Thyroid gland (tissue), 4 donors: ENCODE measurements around the gene GOLGA6D. TPM values are rescaled to one million over a fixed set of nuclear protein-coding genes. Genes with fewer than 3 reads are reported as not detected.
"Not testable (repeated sequence)": the region's sequence is repeated elsewhere in the genome, so short reads cannot be mapped to it uniquely, and the experiment has no call there.

Source experiments
- DNase-seq, 2 donors: peaks; one replicate each; pipeline ENCODE4 v3.0.0-alpha.2; 2019
- H3K27ac ChIP-seq, 3 donors: fragments of 200-600 bp; sonication (generic); 1 replicate in 2 of 3; 2 replicates in 1 of 3; pipeline ENCODE4 v1.5.1; 2016 to 2019; ENCODE audit warnings: mild to moderate bottlenecking in 1 of 3, moderate library complexity in 1 of 3
- H3K27me3 ChIP-seq: fragments of 200-600 bp; sonication (generic); one replicate; pipeline ENCODE4 v1.5.1; 2019
- H3K36me3 ChIP-seq, 2 donors: fragments of 200-600 bp; sonication (generic); one replicate each; pipeline ENCODE4 v1.5.1; 2016 to 2019
- H3K4me1 ChIP-seq, 2 donors: fragments of 200-600 bp; sonication (generic); one replicate each; pipeline ENCODE4 v1.5.1; 2017 to 2019
- H3K4me3 ChIP-seq, 3 donors: fragments of 200-600 bp; sonication (generic); replicated peaks in 1 of 3; 1 replicate in 2 of 3; 2 replicates in 1 of 3; pipeline ENCODE4 v1.5.1; 2016; ENCODE audit warnings: mild to moderate bottlenecking in 1 of 3
- H3K9me3 ChIP-seq: fragments of 200-600 bp; sonication (generic); one replicate; pipeline ENCODE4 v1.5.1; 2017
- POLR2A ChIP-seq, 2 donors: fragments of 450-650 bp; IDR thresholded peaks; one replicate each; pipeline ENCODE4 v1.6.1; 2017; ENCODE audit warnings: antibody characterized with exemption in 2 of 2, mild to moderate bottlenecking in 2 of 2, moderate library complexity in 1 of 2
- WGBS, 2 donors: methylation state at CpG; one replicate each; pipeline ENCODE4 v1.1.5; 2017; 5-methylcytosine and 5-hydroxymethylcytosine counted together
- intact Hi-C: fragments of 100-400 bp; cut with DNase I; formaldehyde crosslinking; loops from one replicate; pipeline ENCODE4 v1.15.1; 2023
- small RNA-seq: library from RNA; depleted of rRNA; stranded (forward); fragments of <200 nt; gene quantifications from one replicate; pipeline ENCODE3, GENCODE V24; 2016
- total RNA-seq, 4 donors: library from RNA; depleted of rRNA; stranded (reverse); fragments of >200 nt; gene quantifications; one replicate each; pipeline ENCODE4 v1.2.3, GENCODE V29; 2016
- TF ChIP-seq, protein P1 (sequence below), 6 experiments: fragments of 200-600 bp in 3 of 6; fragments of 450-650 bp in 3 of 6; sonication (generic) in 3 of 6; IDR thresholded peaks; one replicate each; pipeline ENCODE4 v1.5.1; 2016 to 2019; ENCODE audit warnings: antibody characterized with exemption in 6 of 6, mild to moderate bottlenecking in 2 of 6, inconsistent platforms in 1 of 6, moderate library complexity in 1 of 6

Gene GOLGA6D
- total RNA-seq, 4 donors from 2014 or later: not detected

DNA sequence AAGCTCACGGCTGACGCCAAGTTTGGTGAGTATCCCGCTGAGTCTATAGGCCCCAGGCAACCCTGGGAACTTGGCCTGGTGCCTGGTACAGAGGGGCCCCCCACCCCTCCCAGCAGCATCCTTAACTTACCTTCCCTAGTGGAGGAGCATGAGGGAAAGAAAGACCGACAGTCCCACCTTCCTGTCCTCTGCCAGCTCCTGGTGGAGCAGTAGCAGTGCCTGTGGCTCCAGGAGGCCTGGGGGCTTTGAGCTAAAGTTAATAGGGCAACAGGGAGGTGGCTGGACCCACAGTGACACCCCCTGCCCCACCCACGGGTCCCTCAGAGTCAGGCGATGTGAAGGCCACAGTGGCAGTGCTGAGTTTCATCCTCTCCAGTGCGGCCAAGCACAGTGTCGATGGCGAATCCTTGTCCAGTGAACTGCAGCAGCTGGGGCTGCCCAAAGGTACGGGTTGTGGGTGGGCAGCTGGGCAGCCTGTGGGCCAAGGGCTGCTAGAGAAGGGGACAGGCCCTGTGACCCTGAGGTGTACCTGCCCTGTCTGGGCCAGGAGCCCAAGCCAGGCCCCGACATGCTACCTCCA lies 56.1 kb downstream of the GOLGA6D start:
- Histone ChIP-seq H3K4me1 (peaks cover 8 to 14% of the 10 kb centered on the region in 2 donors), H3K4me3 (no peak overlapping the region), H3K36me3 (no peaks in the 10 kb centered on the region), H3K27ac (no peak overlapping the region), H3K27me3 (no peaks in the 10 kb centered on the region), H3K9me3 (no peaks in the 10 kb centered on the region)
- intact Hi-C loops: no loop called here
- 78 to 94% methylated on average over 5 to 10 of the region's 11 CpGs for WGBS, 2 donors
- no peak for DNase-seq
- TF ChIP-seq, protein P1, sequence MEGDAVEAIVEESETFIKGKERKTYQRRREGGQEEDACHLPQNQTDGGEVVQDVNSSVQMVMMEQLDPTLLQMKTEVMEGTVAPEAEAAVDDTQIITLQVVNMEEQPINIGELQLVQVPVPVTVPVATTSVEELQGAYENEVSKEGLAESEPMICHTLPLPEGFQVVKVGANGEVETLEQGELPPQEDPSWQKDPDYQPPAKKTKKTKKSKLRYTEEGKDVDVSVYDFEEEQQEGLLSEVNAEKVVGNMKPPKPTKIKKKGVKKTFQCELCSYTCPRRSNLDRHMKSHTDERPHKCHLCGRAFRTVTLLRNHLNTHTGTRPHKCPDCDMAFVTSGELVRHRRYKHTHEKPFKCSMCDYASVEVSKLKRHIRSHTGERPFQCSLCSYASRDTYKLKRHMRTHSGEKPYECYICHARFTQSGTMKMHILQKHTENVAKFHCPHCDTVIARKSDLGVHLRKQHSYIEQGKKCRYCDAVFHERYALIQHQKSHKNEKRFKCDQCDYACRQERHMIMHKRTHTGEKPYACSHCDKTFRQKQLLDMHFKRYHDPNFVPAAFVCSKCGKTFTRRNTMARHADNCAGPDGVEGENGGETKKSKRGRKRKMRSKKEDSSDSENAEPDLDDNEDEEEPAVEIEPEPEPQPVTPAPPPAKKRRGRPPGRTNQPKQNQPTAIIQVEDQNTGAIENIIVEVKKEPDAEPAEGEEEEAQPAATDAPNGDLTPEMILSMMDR (IDR thresholded peaks at IDR 0.05): no peak
- TF ChIP-seq POLR2A (IDR thresholded peaks at IDR 0.05): no peak

DNA sequence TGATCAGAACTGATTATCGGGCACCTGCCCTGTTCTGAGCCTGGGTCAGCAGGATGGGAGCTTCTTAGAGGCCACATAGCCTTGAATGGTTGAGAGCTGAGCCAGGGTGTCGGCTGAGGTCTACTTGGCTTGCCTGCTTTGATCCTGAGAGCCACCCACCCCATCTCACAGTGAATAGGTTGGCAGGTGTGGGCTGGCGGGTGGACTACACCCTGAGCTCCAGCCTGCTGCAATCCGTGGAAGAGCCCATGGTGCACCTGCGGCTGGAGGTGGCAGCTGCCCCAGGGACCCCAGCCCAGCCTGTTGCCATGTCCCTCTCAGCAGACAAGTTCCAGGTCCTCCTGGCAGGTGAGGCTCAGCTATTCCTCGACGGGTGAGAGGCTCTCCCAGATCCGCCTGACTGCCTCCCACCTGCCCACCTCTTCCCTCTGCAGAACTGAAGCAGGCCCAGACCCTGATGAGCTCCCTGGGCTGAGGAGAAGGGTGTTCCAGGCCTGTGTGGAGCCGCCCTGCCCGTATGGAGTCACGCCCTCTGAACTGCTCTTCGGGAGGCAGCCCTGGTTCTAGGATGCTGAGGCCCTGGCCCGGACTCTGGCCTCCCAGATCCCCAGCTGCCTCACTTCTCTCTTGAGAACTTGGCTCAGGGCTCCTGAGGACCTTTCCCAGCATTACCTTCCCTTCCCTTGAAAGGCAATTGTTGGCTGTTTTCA lies 57.1 kb downstream of the GOLGA6D start:
- Histone ChIP-seq H3K4me1 (peaks cover 8 to 14% of the 10 kb centered on the region in 2 donors), H3K36me3 (no peaks in the 10 kb centered on the region), H3K27ac (no peak overlapping the region), H3K27me3 (no peaks in the 10 kb centered on the region), H3K9me3 (no peaks in the 10 kb centered on the region), H3K4me3 (no peak overlapping the region)
- no peak for DNase-seq
- intact Hi-C loops: no loop called here
- no peak for TF ChIP-seq POLR2A (IDR thresholded peaks at IDR 0.05)
- TF ChIP-seq, protein P1 (IDR thresholded peaks at IDR 0.05): no peak
- WGBS, 2 donors: 85 to 99% methylated on average over 7 to 8 of the region's 13 CpGs

GRCh38 chr15:75342221-75342620 lies 59.6 kb downstream of the GOLGA6D start:
- 92 to 93% methylated on average over 6 of the region's 6 CpGs for WGBS, 2 donors
- intact Hi-C loops: no loop called here

GRCh38 chr15:75343953-75344352 lies 61.3 kb downstream of the GOLGA6D start:
- H3K4me1 ChIP-seq, intact Hi-C loops, H3K36me3 ChIP-seq, DNase-seq, H3K9me3 ChIP-seq, H3K27me3 ChIP-seq, H3K27ac ChIP-seq, H3K4me3 ChIP-seq: not testable (repeated sequence)
- WGBS, 2 donors: 44 to 46% methylated on average over 8 of the region's 8 CpGs

More at GRCh38 chr15:75342221-75342620, 59.6 kb downstream of the GOLGA6D start:
- Histone ChIP-seq H3K4me3 (no peak overlapping the region), H3K4me1 (no peaks in the 10 kb centered on the region), H3K36me3 (no peaks in the 10 kb centered on the region), H3K27me3 (no peaks in the 10 kb centered on the region), H3K27ac (no peak overlapping the region), H3K9me3 (no peaks in the 10 kb centered on the region)
- DNase-seq: no peak
- no peak for TF ChIP-seq POLR2A (IDR thresholded peaks at IDR 0.05)
- TF ChIP-seq, protein P1 (IDR thresholded peaks at IDR 0.05): no peak

Small RNAs within 50 kb of the gene (small RNA-seq; reads per million reads assigned to genes)
- gene AC068338.1: not detected
- not detected for gene RN7SL327P
- gene RN7SL489P: not detected

Other genes with a start within 250 kb of the GOLGA6D start
- 10 to 100 TPM; 10.6 to 18.3 (median 16.7) TPM for gene C15orf39, start 81.0 kb upstream of the GOLGA6D start, total RNA-seq
- not detected for gene GOLGA6C, start 24.5 kb upstream of the GOLGA6D start, total RNA-seq
- 10 to 100 TPM; 58.1 to 83.6 (median 61.1) TPM for gene COMMD4, start 53.2 kb downstream of the GOLGA6D start, total RNA-seq
- 10 to 100 TPM; 25.2 to 71.9 (median 48.8) TPM for gene NEIL1, start 64.2 kb downstream of the GOLGA6D start, total RNA-seq
- 100 to 1,000 TPM; 200 to 357 (median 226) TPM for gene MAN2C1, start 85.8 kb downstream of the GOLGA6D start, total RNA-seq
- gene SIN3A, start 168.9 kb downstream of the GOLGA6D start, total RNA-seq: 100 to 1,000 TPM in 1 of 4 donors, 10 to 100 TPM in 3; 51.4 to 146 (median 84.2) TPM